ENCODE results near the gene KBTBD8. TPM values are rescaled to one million over a fixed set of nuclear protein-coding genes. Genes with fewer than 3 reads are reported as not detected.

The KBTBD8 gene
- total and polyA plus RNA-seq, 9 of the 15 experiments (the other 6 are each of a cell fraction or from before 2014, with no cell fraction given) = 2.7 to 9.1 (median 5.6) TPM

DNA sequence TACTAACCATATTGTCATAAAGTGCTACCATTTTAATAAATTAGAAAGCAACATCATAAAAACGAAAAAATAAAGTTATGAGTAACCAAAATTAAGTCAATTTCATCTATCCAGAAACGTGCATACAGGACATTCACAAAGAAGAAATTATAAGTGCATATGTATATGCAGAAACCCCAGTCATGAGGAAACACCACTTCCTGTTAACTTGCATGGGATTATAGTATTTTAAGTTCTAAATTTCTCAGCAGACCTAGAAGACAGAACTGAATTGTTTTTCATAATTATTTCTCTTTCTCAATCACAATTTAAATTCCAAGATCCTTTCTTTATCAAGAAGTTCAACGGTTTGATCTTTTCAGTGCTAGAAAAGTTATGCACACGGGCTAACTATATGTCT, 1.4 kb upstream of the KBTBD8 start:
- 0 out of 2 replicates have a peak, but pooled peaks have one; percentile 25 for TF ChIP-seq GTF2E2 (tag; IDR thresholded peaks at IDR 0.05)
- no peak for TF ChIP-seq NCOA2 (IDR thresholded peaks at IDR 0.05; ENCODE audit: partially characterized antibody in 2 of 2)
- FAIRE-seq = no peak
- peak overlapping the region in 1 of 2 experiments; percentile 63; a peak in 1 of 4 replicates for H3K9ac ChIP-seq (ENCODE audit: insufficient read depth in 1 of 2, low read depth in 2 of 2, low read length in 2 of 2)
- ATAC-seq = no peak
- no TSS peak for BruUV-seq (replicated peaks)
- peak overlapping the region; percentile 79; the same call in 2 of the 3 replicates for H3K27ac ChIP-seq (ENCODE audit: extremely low read depth, low read depth, low read length)
- H3K4me2 ChIP-seq (ENCODE audit: insufficient read depth, low read length) = peak overlapping the region; percentile 73; the same call in 1 of the 2 replicates
- DNase-seq (ENCODE audit: extremely low read depth in 1 of 4, low spot score in 3 of 4) = no peak
- no peaks in the 10 kb centered on the region for H4K20me1 ChIP-seq (replicated peaks; ENCODE audit: control insufficient read depth, insufficient read depth, low read length)
- in situ Hi-C loops (cut with MboI) = no loop called here
- no peaks in the 10 kb centered on the region for H3K9me1 ChIP-seq (ENCODE audit: control insufficient read depth, insufficient read depth, low read length)
- intact Hi-C loops (cut with micrococcal nuclease) = no loop called here
- H3K4me3 ChIP-seq = no peak overlapping the region
- 40% methylated on average over 4 of the region's 4 CpGs for WGBS (ENCODE audit: insufficient coverage, low coverage, missing lambda C conversion rate)
- H3K9me3 ChIP-seq (replicated peaks; ENCODE audit: control insufficient read depth, insufficient read depth, low read depth, low read length) = no peaks in the 10 kb centered on the region
- H3K27me3 ChIP-seq (ENCODE audit: control insufficient read depth in 2 of 2, insufficient read depth in 2 of 2, low read length in 2 of 2) = no peaks in the 10 kb centered on the region
- H2AFZ ChIP-seq (ENCODE audit: low read depth, low read length) = peak overlapping the region; percentile 94
- peaks cover 32% of the 10 kb centered on the region for H3K79me2 ChIP-seq (ENCODE audit: control insufficient read depth, insufficient read depth, low read length)
- CTCF ChIA-PET (ENCODE audit: low intra/inter-chr PET ratio) = no interaction called here
- peaks cover 4 to 11% of the 10 kb centered on the region in 2 experiments; a peak in 3 of 5 replicates for H3K4me1 ChIP-seq (replicated peaks in 1 of 2; ENCODE audit: control insufficient read depth in 2 of 2, insufficient read depth in 2 of 2, low read length in 2 of 2)
- POLR2A ChIA-PET = no interaction called here
- H3K36me3 ChIP-seq (ENCODE audit: control insufficient read depth, insufficient read depth, low read length) = 0 out of 3 replicates have a peak, but pooled peaks cover 5% of the 10 kb centered on the region

DNA sequence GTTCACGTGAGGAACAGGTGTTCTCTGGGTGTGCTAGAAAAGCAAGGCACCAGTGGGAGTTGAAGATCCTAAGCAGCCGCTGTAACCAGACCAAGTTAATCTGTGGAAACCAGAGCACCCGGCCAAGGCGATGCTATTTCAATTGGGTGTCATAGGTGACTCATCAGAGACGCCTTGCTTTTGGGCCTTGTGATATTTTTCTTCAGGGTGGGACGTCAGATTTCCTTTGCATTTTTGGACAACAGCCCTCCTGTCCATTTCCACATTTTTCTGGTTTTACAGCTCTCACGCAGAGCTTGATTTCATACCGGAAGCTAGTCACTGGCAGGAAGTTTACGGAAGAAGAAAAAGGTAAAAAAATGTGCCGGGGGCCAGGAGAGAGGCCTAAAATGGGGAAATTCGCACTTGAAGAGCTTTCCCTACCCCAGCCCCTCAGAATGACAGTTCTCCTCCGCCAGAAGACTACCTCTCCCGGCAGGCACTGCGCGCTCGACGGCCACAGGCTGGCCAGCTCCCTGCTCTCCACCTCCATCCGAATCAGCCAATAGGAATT, 471 bp upstream of the KBTBD8 start:
- Histone ChIP-seq H3K79me2 (ENCODE audit: control insufficient read depth, insufficient read depth, low read length) (peaks cover 36% of the 10 kb centered on the region), H3K27ac (ENCODE audit: extremely low read depth, low read depth, low read length) (peak overlapping the region; percentile 79), H3K9ac (ENCODE audit: insufficient read depth in 1 of 2, low read depth in 2 of 2, low read length in 2 of 2) (peak overlapping the region; percentile 63 to 73; a peak in 3 of 4 replicates), H3K9me3 (replicated peaks; ENCODE audit: control insufficient read depth, insufficient read depth, low read depth, low read length) (no peaks in the 10 kb centered on the region), H3K4me3 (peak overlapping the region; percentile 76), H3K27me3 (ENCODE audit: control insufficient read depth in 2 of 2, insufficient read depth in 2 of 2, low read length in 2 of 2) (no peaks in the 10 kb centered on the region), H3K4me1 (replicated peaks in 1 of 2; ENCODE audit: control insufficient read depth in 2 of 2, insufficient read depth in 2 of 2, low read length in 2 of 2) (peaks cover 4 to 8% of the 10 kb centered on the region in 2 experiments; a peak in 3 of 5 replicates), H3K9me1 (ENCODE audit: control insufficient read depth, insufficient read depth, low read length) (no peaks in the 10 kb centered on the region), H4K20me1 (replicated peaks; ENCODE audit: control insufficient read depth, insufficient read depth, low read length) (no peaks in the 10 kb centered on the region), H3K36me3 (ENCODE audit: control insufficient read depth, insufficient read depth, low read length) (peaks cover 7% of the 10 kb centered on the region; the same call in 1 of the 3 replicates), H3K4me2 (ENCODE audit: insufficient read depth, low read length) (peak overlapping the region; percentile 73), H2AFZ (ENCODE audit: low read depth, low read length) (peak overlapping the region; percentile 94)
- WGBS (ENCODE audit: insufficient coverage, low coverage, missing lambda C conversion rate) = 0% methylated on average over 17 of the region's 18 CpGs
- FAIRE-seq = no peak
- intact Hi-C loops (cut with micrococcal nuclease) (loop anchor here (1.0 to 2.0 kb wide), 2 partner anchors 14 to 33 kb away; no protein-coding TSS in a partner anchor), in situ Hi-C loops (cut with MboI) (no loop called here)
- peak; percentile 27 to 96 (median 53) for DNase-seq (ENCODE audit: extremely low read depth in 1 of 4, low spot score in 3 of 4)
- ChIA-PET CTCF (ENCODE audit: low intra/inter-chr PET ratio) (no interaction called here), POLR2A (interaction anchor here (1.1 to 1.2 kb wide), 2 partner anchors 11 to 20 kb away, joined by 3 to 4 read pairs; no protein-coding TSS in a partner anchor)
- TSS peak; percentile 88 for BruUV-seq (replicated peaks)
- ATAC-seq = peak; percentile 34
- TF ChIP-seq NCOR1 (IDR thresholded peaks at IDR 0.05) = peak; percentile 25; the same call in 1 of the 2 replicates
- TF ChIP-seq SP2 (IDR thresholded peaks at IDR 0.05; ENCODE audit: extremely low read depth, low read depth, low read length, poor library complexity, severe bottlenecking) = no peak
- TF ChIP-seq EP400 (IDR thresholded peaks at IDR 0.05) = peak; percentile 33; the same call in 1 of the 2 replicates
- no peak for TF ChIP-seq HNRNPUL1 (IDR thresholded peaks at IDR 0.05; ENCODE audit: low read length)
- TF ChIP-seq FOXK1 (CRISPR knock-in tag; IDR thresholded peaks at IDR 0.05; ENCODE audit: borderline replicate concordance) = no peak
- peak; percentile 53 for TF ChIP-seq ARID1B (IDR thresholded peaks at IDR 0.05)
- no peak for TF ChIP-seq MIER1 (IDR thresholded peaks at IDR 0.05; ENCODE audit: low read depth)
- peak; percentile 79 for TF ChIP-seq JUND (IDR thresholded peaks at IDR 0.05; ENCODE audit: borderline replicate concordance, low read depth, low read length)
- peak; percentile 83 for TF ChIP-seq JUND (tag; IDR thresholded peaks at IDR 0.05; ENCODE audit: borderline replicate concordance, low read depth, low read length)
- TF ChIP-seq, protein P1, sequence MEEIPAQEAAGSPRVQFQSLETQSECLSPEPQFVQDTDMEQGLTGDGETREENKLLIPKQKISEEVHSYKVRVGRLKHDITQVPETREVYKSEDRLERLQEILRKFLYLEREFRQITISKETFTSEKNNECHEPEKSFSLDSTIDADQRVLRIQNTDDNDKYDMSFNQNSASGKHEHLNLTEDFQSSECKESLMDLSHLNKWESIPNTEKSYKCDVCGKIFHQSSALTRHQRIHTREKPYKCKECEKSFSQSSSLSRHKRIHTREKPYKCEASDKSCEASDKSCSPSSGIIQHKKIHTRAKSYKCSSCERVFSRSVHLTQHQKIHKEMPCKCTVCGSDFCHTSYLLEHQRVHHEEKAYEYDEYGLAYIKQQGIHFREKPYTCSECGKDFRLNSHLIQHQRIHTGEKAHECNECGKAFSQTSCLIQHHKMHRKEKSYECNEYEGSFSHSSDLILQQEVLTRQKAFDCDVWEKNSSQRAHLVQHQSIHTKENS (CRISPR knock-in tag; IDR thresholded peaks at IDR 0.05) = no peak
- 0 out of 2 replicates have a peak, but pooled peaks have one; percentile 37 for TF ChIP-seq MEF2D (tag; conservative IDR thresholded peaks at IDR 0.05; ENCODE audit: low read depth)
- TF ChIP-seq GTF2F1 (IDR thresholded peaks at IDR 0.05; ENCODE audit: low read depth, low read length) = no peak
- no peak for TF ChIP-seq POLR2H (tag; IDR thresholded peaks at IDR 0.05; ENCODE audit: low read depth)
